HepG2 (cell line): ENCODE results near the gene PSORS1C1. TPM values are rescaled to one million over a fixed set of nuclear protein-coding genes. Genes with fewer than 3 reads are reported as not detected.

Experiments
- ATAD3A ChIP-seq: sonication (generic); formaldehyde crosslinking; IDR thresholded peaks from 2 replicates; pipeline ENCODE4 v1.4.0; 2020; ENCODE audit warnings: missing genetic modification reagents
- CCDC6 ChIP-seq: sonication (generic); formaldehyde crosslinking; IDR thresholded peaks from 2 replicates; pipeline ENCODE4 v1.8.1; 2022; ENCODE audit warnings: mild to moderate bottlenecking, missing genetic modification reagents, moderate library complexity
- IKZF5 ChIP-seq: IDR thresholded peaks from 2 replicates; pipeline ENCODE4 v1.6.1; 2018; ENCODE audit warnings: missing genetic modification reagents, mild to moderate bottlenecking, missing compliant biosample characterization
- KDM5B ChIP-seq: sonication (generic); formaldehyde crosslinking; IDR thresholded peaks from 2 replicates; pipeline ENCODE4 v1.4.0; 2020; ENCODE audit warnings: missing genetic modification reagents, mild to moderate bottlenecking, borderline replicate concordance
- NR1H2 ChIP-seq: sonication (generic); formaldehyde crosslinking; IDR thresholded peaks from 2 replicates; pipeline ENCODE4 v1.8.1; 2022; ENCODE audit warnings: low read depth, missing genetic modification reagents, borderline replicate concordance
- PCBP2 ChIP-seq: fragments of 200-400 bp; formaldehyde crosslinking; optimal IDR thresholded peaks from 2 replicates; pipeline ENCODE3; 2018; ENCODE audit warnings: low read length, low read depth; ENCODE audit not compliant: poor library complexity, severe bottlenecking
- REL ChIP-seq: sonication (generic); formaldehyde crosslinking; conservative IDR thresholded peaks from 2 replicates; pipeline ENCODE4 v1.8.0; 2022; ENCODE audit warnings: mild to moderate bottlenecking, missing genetic modification reagents, moderate library complexity
- SP1 ChIP-seq, 2 experiments: fragments of 450-650 bp in 1 of 2; sonication (generic) in 1 of 2; formaldehyde crosslinking in 1 of 2; IDR thresholded peaks; 2 replicates each; pipeline versions ENCODE4 v1.4.0 to v1.6.1; 2016 to 2020; ENCODE audit warnings: missing genetic modification reagents in 1 of 2
- TGIF2 ChIP-seq: IDR thresholded peaks from 2 replicates; pipeline ENCODE4 v1.6.1; 2016; ENCODE audit warnings: control low read depth, missing compliant biosample characterization
- ZBTB4 ChIP-seq: sonication (generic); formaldehyde crosslinking; IDR thresholded peaks from 2 replicates; pipeline ENCODE4 v1.4.0; 2020; ENCODE audit warnings: missing genetic modification reagents, mild to moderate bottlenecking, borderline replicate concordance
- ZBTB42 ChIP-seq: sonication (generic); formaldehyde crosslinking; IDR thresholded peaks from 2 replicates; pipeline ENCODE4 v1.5.0; 2020; ENCODE audit warnings: mild to moderate bottlenecking, missing genetic modification reagents
- ZMAT3 ChIP-seq: sonication (generic); formaldehyde crosslinking; conservative IDR thresholded peaks from 2 replicates; pipeline ENCODE4 v1.7.0; 2021; ENCODE audit warnings: missing genetic modification reagents
- ZNF142 ChIP-seq: sonication (generic); formaldehyde crosslinking; IDR thresholded peaks from 2 replicates; pipeline ENCODE4 v1.4.0; 2020; ENCODE audit warnings: missing genetic modification reagents
- ZNF180 ChIP-seq: sonication (generic); formaldehyde crosslinking; IDR thresholded peaks from 2 replicates; pipeline ENCODE4 v1.4.0; 2020; ENCODE audit warnings: low read depth, missing genetic modification reagents, borderline replicate concordance
- ZNF251 ChIP-seq: sonication (generic); formaldehyde crosslinking; IDR thresholded peaks from 2 replicates; pipeline ENCODE4 v1.9.0; 2021; ENCODE audit warnings: mild to moderate bottlenecking, missing genetic modification reagents
- ZNF33B ChIP-seq: sonication (generic); formaldehyde crosslinking; IDR thresholded peaks from 2 replicates; pipeline ENCODE4 v1.5.1; 2020; ENCODE audit warnings: mild to moderate bottlenecking, missing genetic modification reagents
- ZNF589 ChIP-seq: sonication (generic); formaldehyde crosslinking; conservative IDR thresholded peaks from 2 replicates; pipeline ENCODE4 v1.8.0; 2022; ENCODE audit warnings: mild to moderate bottlenecking, moderate library complexity, missing genetic modification reagents
- polyA plus RNA-seq, 8 experiments: library from polyadenylated mRNA; depleted of rRNA in 3 of 8; stranded (reverse) in 7 of 8; unstranded in 1 of 8; fragments of >200 nt; fragmentation: Illumina TruSeq in 4 of 8; extraction: Trizol in 4 of 8; gene quantifications; 2 replicates each; pipeline versions ENCODE4 v1.2.1 to v1.2.3, GENCODE V29; 2011 to 2016; ENCODE audit warnings: low read depth in 4 of 8, missing spikeins in 1 of 8, mixed read lengths in 1 of 8; ENCODE audit not compliant: insufficient read depth in 1 of 8
- total RNA-seq, 5 experiments: library from RNA; depleted of rRNA; stranded (reverse); fragments of >200 nt; fragmentation: Illumina TruSeq; extraction: Trizol; gene quantifications; 2 replicates each; pipeline ENCODE4 v1.2.3, GENCODE V29; 2016; ENCODE audit warnings: low read depth in 1 of 5

PSORS1C1 gene
- total and polyA plus RNA-seq, 2 of the 13 experiments (the other 11 are each of a cell fraction or from before 2014, with no cell fraction given): 0.01 to 0.02 TPM

DNA sequence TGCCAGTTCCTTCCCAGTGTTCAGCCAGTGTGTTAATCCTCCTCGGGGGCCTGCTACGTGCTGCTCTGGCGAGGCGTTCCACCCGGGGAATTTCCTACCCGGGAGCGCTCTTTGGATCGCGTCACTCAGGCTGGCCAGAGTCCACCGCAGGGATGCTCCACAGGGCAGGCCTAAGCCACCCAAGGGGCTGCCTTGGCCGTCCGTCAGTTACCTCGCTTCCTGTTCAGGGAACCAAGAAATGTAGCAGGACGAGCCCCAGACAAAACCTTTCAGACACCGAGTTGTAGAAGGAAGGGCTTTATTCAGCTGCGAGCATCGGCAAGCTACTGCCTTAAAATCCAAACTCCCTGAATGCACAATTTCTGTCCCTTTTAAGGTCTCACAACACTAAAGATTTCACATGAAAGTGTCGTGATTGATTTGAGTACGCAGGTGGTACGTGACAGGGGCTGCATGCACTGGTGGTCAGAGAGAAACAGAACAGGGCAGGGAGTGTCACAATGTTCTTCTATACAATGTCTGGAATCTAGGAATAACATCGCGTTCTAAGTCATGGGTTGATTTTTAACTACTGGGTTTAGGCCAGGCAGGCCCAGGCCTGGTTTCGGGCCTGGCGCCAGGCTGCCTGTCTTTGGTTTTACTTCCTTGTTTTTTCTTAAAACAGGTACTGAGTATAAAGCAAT lies 71.6 kb downstream of the PSORS1C1 start (continued):
- TF ChIP-seq ZNF33B (CRISPR knock-in tag) (peak; percentile 51; the same call in 1 of the 2 replicates), ZBTB42 (CRISPR knock-in tag) (no peak; the same call in 1 of the 2 replicates), KDM5B (peak; percentile 88; the same call in 1 of the 2 replicates), ZNF589 (no peak), ZNF251 (CRISPR knock-in tag) (no peak), ZNF142 (CRISPR knock-in tag) (peak; percentile 59; the same call in 1 of the 2 replicates), REL (CRISPR knock-in tag) (no peak), ZBTB4 (CRISPR knock-in tag) (peak; percentile 68; the same call in 1 of the 2 replicates), TGIF2 (peak; percentile 39; the same call in 1 of the 2 replicates), SP1 (IDR thresholded peaks at IDR 0.05) (no peak), SP1 (CRISPR knock-in tag; IDR thresholded peaks at IDR 0.05) (peak; percentile 34; the same call in 1 of the 2 replicates), ZMAT3 (CRISPR knock-in tag) (no peak; the same call in 1 of the 2 replicates), ATAD3A (CRISPR knock-in tag) (no peak), ZNF180 (CRISPR knock-in tag) (no peak), NR1H2 (CRISPR knock-in tag) (no peak), PCBP2 (no peak), IKZF5 (CRISPR knock-in tag) (peak; percentile 49; the same call in 1 of the 2 replicates), CCDC6 (CRISPR knock-in tag) (0 out of 2 replicates have a peak, but pooled peaks have one; percentile 57)
